ENCODE results near the gene TMEM178A. TPM values are rescaled to one million over a fixed set of nuclear protein-coding genes. Genes with fewer than 3 reads are reported as not detected.

The TMEM178A gene
- total RNA-seq, 4 donors from 2014 or later = 0.70 to 9.9 (median 3.9) TPM

- no peaks in the 10 kb centered on the region for H3K4me1 ChIP-seq
- no peaks in the 10 kb centered on the region for H3K36me3 ChIP-seq
- no peak for DNase-seq
- H3K27me3 ChIP-seq = no peaks in the 10 kb centered on the region
- no peak overlapping the region for H3K4me3 ChIP-seq
- no peak for TF ChIP-seq POLR2A (IDR thresholded peaks at IDR 0.05)
- TF ChIP-seq CTCF (IDR thresholded peaks at IDR 0.05) = no peak
- H3K27ac ChIP-seq = no peak overlapping the region
- peaks cover 0 to 3% (median 0%) of the 10 kb centered on the region in 4 donors for H3K9me3 ChIP-seq
Observed at GRCh38 chr2:39697454-39697853, 31.7 kb downstream of the TMEM178A start.

- no peaks in the 10 kb centered on the region for H3K27me3 ChIP-seq
- H3K9me3 ChIP-seq = peaks cover 0 to 3% (median 0%) of the 10 kb centered on the region in 4 donors
- no peak for TF ChIP-seq CTCF (IDR thresholded peaks at IDR 0.05)
- TF ChIP-seq POLR2A (IDR thresholded peaks at IDR 0.05) = no peak
- no peak overlapping the region for H3K27ac ChIP-seq
- H3K4me1 ChIP-seq = no peaks in the 10 kb centered on the region
- DNase-seq = no peak
- H3K36me3 ChIP-seq = no peaks in the 10 kb centered on the region
- no peak overlapping the region for H3K4me3 ChIP-seq
Observed at GRCh38 chr2:39701137-39701536, 35.4 kb downstream of the TMEM178A start.

GRCh38 chr2:39703181-39703872, 37.6 kb downstream of the TMEM178A start:
- Histone ChIP-seq H3K4me1 (no peaks in the 10 kb centered on the region), H3K36me3 (no peaks in the 10 kb centered on the region), H3K9me3 (peaks cover 0 to 3% (median 0%) of the 10 kb centered on the region in 4 donors), H3K27ac (no peak overlapping the region), H3K27me3 (no peaks in the 10 kb centered on the region), H3K4me3 (no peak overlapping the region)
- DNase-seq = no peak
- TF ChIP-seq CTCF (IDR thresholded peaks at IDR 0.05) (no peak), POLR2A (IDR thresholded peaks at IDR 0.05) (no peak)

GRCh38 chr2:39704540-39704939, 38.8 kb downstream of the TMEM178A start:
- Histone ChIP-seq H3K4me1 (no peaks in the 10 kb centered on the region), H3K27ac (no peak overlapping the region), H3K36me3 (no peaks in the 10 kb centered on the region), H3K9me3 (peaks cover 0 to 3% (median 0%) of the 10 kb centered on the region in 4 donors), H3K27me3 (no peaks in the 10 kb centered on the region), H3K4me3 (no peak overlapping the region)
- TF ChIP-seq CTCF (IDR thresholded peaks at IDR 0.05) = no peak
- no peak for TF ChIP-seq POLR2A (IDR thresholded peaks at IDR 0.05)
- DNase-seq = no peak

- H3K9me3 ChIP-seq = peaks cover 0 to 3% (median 0%) of the 10 kb centered on the region in 4 donors
- no peak overlapping the region for H3K4me3 ChIP-seq
- no peak for DNase-seq
- H3K27ac ChIP-seq = no peak overlapping the region
- no peaks in the 10 kb centered on the region for H3K36me3 ChIP-seq
- H3K4me1 ChIP-seq = no peaks in the 10 kb centered on the region
- no peaks in the 10 kb centered on the region for H3K27me3 ChIP-seq
- TF ChIP-seq POLR2A (IDR thresholded peaks at IDR 0.05) = no peak
- no peak for TF ChIP-seq CTCF (IDR thresholded peaks at IDR 0.05)
Observed at GRCh38 chr2:39705638-39706037, 39.9 kb downstream of the TMEM178A start.
